Measurements from ENCODE around the gene KLF13.

- TF ChIP-seq TAF1 (IDR thresholded peaks at IDR 0.05; ENCODE audit: low read depth, low read length), result no peak
- TF ChIP-seq POLR2AphosphoS5 (IDR thresholded peaks at IDR 0.05; ENCODE audit: low read depth, low read length), result no peak
- no peak for TF ChIP-seq POLR2A (IDR thresholded peaks at IDR 0.05; ENCODE audit: low read depth, low read length)
Observed at GRCh38 chr15:31338318-31338878, 11.8 kb downstream of the KLF13 start.
